NCI-H146 treated with DMSO at 0.1 percent for 48 hours (cell line): ENCODE data around the gene CHST15.

Experiments used
- DNase-seq: peaks from one replicate; lab custom pipeline; 2025; ENCODE audit not compliant: unreplicated experiment; lab: John Stamatoyannopoulos, UW

Gene CHST15

GRCh38 chr10:124083740-124084397 lies 9.5 kb downstream of the CHST15 start:
- DNase-seq: no peak

GRCh38 chr10:124083047-124083739 lies 10.2 kb downstream of the CHST15 start:
- DNase-seq: no peak

- DNase-seq: no peak
These were observed 10.8 kb downstream of the CHST15 start for GRCh38 chr10:124082555-124082954.

- no peak for DNase-seq
These were observed 11.8 kb downstream of the CHST15 start for GRCh38 chr10:124081547-124082140.

- DNase-seq: no peak
These were observed 13.5 kb downstream of the CHST15 start for GRCh38 chr10:124079864-124080263.

GRCh38 chr10:124078714-124079113 lies 14.7 kb downstream of the CHST15 start:
- no peak for DNase-seq

- no peak for DNase-seq
These were observed 15.4 kb downstream of the CHST15 start for GRCh38 chr10:124078028-124078427.

- DNase-seq: no peak
These were observed 16.0 kb downstream of the CHST15 start for GRCh38 chr10:124077208-124077993.

GRCh38 chr10:124076148-124076733 lies 17.2 kb downstream of the CHST15 start:
- DNase-seq: no peak

GRCh38 chr10:124075231-124075955 lies 18.0 kb downstream of the CHST15 start:
- no peak for DNase-seq

GRCh38 chr10:124074501-124075109 lies 18.8 kb downstream of the CHST15 start:
- DNase-seq: no peak

- no peak for DNase-seq
These were observed 19.4 kb downstream of the CHST15 start for GRCh38 chr10:124073978-124074377.

- DNase-seq: no peak
These were observed 20.9 kb downstream of the CHST15 start for GRCh38 chr10:124072541-124072940.

GRCh38 chr10:124072106-124072505 lies 21.3 kb downstream of the CHST15 start:
- no peak for DNase-seq

- DNase-seq: no peak
These were observed 22.3 kb downstream of the CHST15 start for GRCh38 chr10:124071141-124071540.

- DNase-seq: no peak
These were observed 22.7 kb downstream of the CHST15 start for GRCh38 chr10:124070666-124071065.

GRCh38 chr10:124069341-124070264 lies 23.8 kb downstream of the CHST15 start:
- no peak for DNase-seq

GRCh38 chr10:124068929-124069328 lies 24.5 kb downstream of the CHST15 start:
- DNase-seq: no peak

GRCh38 chr10:124067825-124068400 lies 25.5 kb downstream of the CHST15 start:
- no peak for DNase-seq
